ENCODE results near the gene CTNND2.

Gene CTNND2

GRCh38 chr5:10935536-10935935, 968.7 kb downstream of the CTNND2 start:
- TF ChIP-seq YY1 (IDR thresholded peaks at IDR 0.05; ENCODE audit: insufficient read depth, insufficient read length) (no peak), ZNF274 (IDR thresholded peaks at IDR 0.05; ENCODE audit: low read depth, low read length) (no peak), SUZ12 (IDR thresholded peaks at IDR 0.05; ENCODE audit: extremely low read depth, insufficient read depth, insufficient read length) (no peak)
- Histone ChIP-seq H3K4me3 (ENCODE audit: insufficient read length, low read depth) (no peak overlapping the region), H3K27me3 (ENCODE audit: insufficient read depth, insufficient read length) (no peaks in the 10 kb centered on the region), H3K4me1 (ENCODE audit: insufficient read depth, insufficient read length) (no peaks in the 10 kb centered on the region), H3K9me3 (ENCODE audit: insufficient read depth, low read length) (no peaks in the 10 kb centered on the region), H3K9ac (ENCODE audit: insufficient read length, low read depth) (no peak overlapping the region), H3K36me3 (ENCODE audit: insufficient read depth, insufficient read length, low read length) (no peaks in the 10 kb centered on the region)
- no peak for DNase-seq (ENCODE audit: low read depth, low spot score)

- no peaks in the 10 kb centered on the region for H3K27me3 ChIP-seq (ENCODE audit: insufficient read depth, insufficient read length)
- no peak overlapping the region for H3K9ac ChIP-seq (ENCODE audit: insufficient read length, low read depth)
- H3K4me3 ChIP-seq (ENCODE audit: insufficient read length, low read depth): no peak overlapping the region
- no peaks in the 10 kb centered on the region for H3K36me3 ChIP-seq (ENCODE audit: insufficient read depth, insufficient read length, low read length)
- no peak for TF ChIP-seq ZNF274 (IDR thresholded peaks at IDR 0.05; ENCODE audit: low read depth, low read length)
- TF ChIP-seq SUZ12 (IDR thresholded peaks at IDR 0.05; ENCODE audit: extremely low read depth, insufficient read depth, insufficient read length): no peak
- no peak for TF ChIP-seq YY1 (IDR thresholded peaks at IDR 0.05; ENCODE audit: insufficient read depth, insufficient read length)
- no peaks in the 10 kb centered on the region for H3K4me1 ChIP-seq (ENCODE audit: insufficient read depth, insufficient read length)
- no peak for DNase-seq (ENCODE audit: low read depth, low spot score)
- H3K9me3 ChIP-seq (ENCODE audit: insufficient read depth, low read length): no peaks in the 10 kb centered on the region
Measured at GRCh38 chr5:10934783-10935355, 969.4 kb downstream of the CTNND2 start.

- no peak overlapping the region for H3K9ac ChIP-seq (ENCODE audit: insufficient read length, low read depth)
Measured at GRCh38 chr5:10933121-10933520, 971.1 kb downstream of the CTNND2 start.

GRCh38 chr5:10932426-10932825, 971.8 kb downstream of the CTNND2 start:
- TF ChIP-seq YY1 (IDR thresholded peaks at IDR 0.05; ENCODE audit: insufficient read depth, insufficient read length) (no peak), ZNF274 (IDR thresholded peaks at IDR 0.05; ENCODE audit: low read depth, low read length) (no peak)
- Histone ChIP-seq H3K9me3 (ENCODE audit: insufficient read depth, low read length) (no peaks in the 10 kb centered on the region), H3K36me3 (ENCODE audit: insufficient read depth, insufficient read length, low read length) (no peaks in the 10 kb centered on the region), H3K4me3 (ENCODE audit: insufficient read length, low read depth) (no peak overlapping the region), H3K4me1 (ENCODE audit: insufficient read depth, insufficient read length) (no peaks in the 10 kb centered on the region), H3K27me3 (ENCODE audit: insufficient read depth, insufficient read length) (no peaks in the 10 kb centered on the region), H3K9ac (ENCODE audit: insufficient read length, low read depth) (no peak overlapping the region)
- no peak for DNase-seq (ENCODE audit: low read depth, low spot score)

More at GRCh38 chr5:10933121-10933520, 971.1 kb downstream of the CTNND2 start:
- Histone ChIP-seq H3K36me3 (ENCODE audit: insufficient read depth, insufficient read length, low read length) (no peaks in the 10 kb centered on the region), H3K4me1 (ENCODE audit: insufficient read depth, insufficient read length) (no peaks in the 10 kb centered on the region), H3K27me3 (ENCODE audit: insufficient read depth, insufficient read length) (no peaks in the 10 kb centered on the region), H3K9me3 (ENCODE audit: insufficient read depth, low read length) (no peaks in the 10 kb centered on the region), H3K4me3 (ENCODE audit: insufficient read length, low read depth) (no peak overlapping the region)
- TF ChIP-seq ZNF274 (IDR thresholded peaks at IDR 0.05; ENCODE audit: low read depth, low read length): no peak
- TF ChIP-seq YY1 (IDR thresholded peaks at IDR 0.05; ENCODE audit: insufficient read depth, insufficient read length): no peak
- no peak for TF ChIP-seq SUZ12 (IDR thresholded peaks at IDR 0.05; ENCODE audit: extremely low read depth, insufficient read depth, insufficient read length)
- DNase-seq (ENCODE audit: low read depth, low spot score): no peak

GRCh38 chr5:10927608-10928007, 976.6 kb downstream of the CTNND2 start:
- Histone ChIP-seq H3K4me3 (ENCODE audit: insufficient read length, low read depth) (no peak overlapping the region), H3K9ac (ENCODE audit: insufficient read length, low read depth) (no peak overlapping the region), H3K36me3 (ENCODE audit: insufficient read depth, insufficient read length, low read length) (no peaks in the 10 kb centered on the region), H3K4me1 (ENCODE audit: insufficient read depth, insufficient read length) (no peaks in the 10 kb centered on the region), H3K27me3 (ENCODE audit: insufficient read depth, insufficient read length) (no peaks in the 10 kb centered on the region), H3K9me3 (ENCODE audit: insufficient read depth, low read length) (no peaks in the 10 kb centered on the region)
- no peak for TF ChIP-seq ZNF274 (IDR thresholded peaks at IDR 0.05; ENCODE audit: low read depth, low read length)
- TF ChIP-seq YY1 (IDR thresholded peaks at IDR 0.05; ENCODE audit: insufficient read depth, insufficient read length): no peak
- no peak for DNase-seq (ENCODE audit: low read depth, low spot score)

GRCh38 chr5:10923310-10923709, 980.9 kb downstream of the CTNND2 start:
- no peaks in the 10 kb centered on the region for H3K4me1 ChIP-seq (ENCODE audit: insufficient read depth, insufficient read length)

More at GRCh38 chr5:10923310-10923709, 980.9 kb downstream of the CTNND2 start:
- no peak overlapping the region for H3K9ac ChIP-seq (ENCODE audit: insufficient read length, low read depth)
- DNase-seq (ENCODE audit: low read depth, low spot score): no peak
- H3K27me3 ChIP-seq (ENCODE audit: insufficient read depth, insufficient read length): no peaks in the 10 kb centered on the region
- TF ChIP-seq YY1 (IDR thresholded peaks at IDR 0.05; ENCODE audit: insufficient read depth, insufficient read length): no peak
- TF ChIP-seq ZNF274 (IDR thresholded peaks at IDR 0.05; ENCODE audit: low read depth, low read length): no peak
- no peak for TF ChIP-seq SUZ12 (IDR thresholded peaks at IDR 0.05; ENCODE audit: extremely low read depth, insufficient read depth, insufficient read length)
- no peaks in the 10 kb centered on the region for H3K9me3 ChIP-seq (ENCODE audit: insufficient read depth, low read length)
- no peaks in the 10 kb centered on the region for H3K36me3 ChIP-seq (ENCODE audit: insufficient read depth, insufficient read length, low read length)
- H3K4me3 ChIP-seq (ENCODE audit: insufficient read length, low read depth): no peak overlapping the region
